IMR-90 (cell line): ENCODE results near the gene GTF3C4. TPM values are rescaled to one million over a fixed set of nuclear protein-coding genes. Genes with fewer than 3 reads are reported as not detected.

ENCODE experiments used
- ATAC-seq: fragments of 200-7000 bp; cut with Tn5 transposase; 2 replicates; pipeline ENCODE4 v1.9.1; 2020; ENCODE audit warnings: low read depth, mild to moderate bottlenecking, moderate library complexity
- BruUV-seq: library from RNA; stranded (reverse); fragments of 400-500 nt; replicated peaks from 2 replicates; lab custom pipeline; 2021; lab: Mats Ljungman, UMichigan
- CTCF ChIA-PET: fragments of 300-600 bp; formaldehyde crosslinking; extraction: SDS; loops from one replicate; lab custom pipeline; 2021; ENCODE audit warnings: antibody characterized with exemption; lab: Yijun Ruan, JAX
- POLR2A ChIA-PET: fragments of 300-600 bp; sonication (Branson Sonifier 250); formaldehyde crosslinking; loops from one replicate; lab custom pipeline; 2022; ENCODE audit warnings: antibody characterized with exemption; ENCODE audit not compliant: unreplicated experiment; lab: Charles Lee
- DNase-seq: peaks from one replicate; pipeline ENCODE4 v3.0.0; 2013
- H2AFZ ChIP-seq: replicated peaks from 2 replicates; pipeline ENCODE3; 2013; ENCODE audit warnings: low read length, mild to moderate bottlenecking; ENCODE audit not compliant: poor library complexity
- H2AK5ac ChIP-seq: 2 replicates; pipeline ENCODE4 v1.6.1; 2013; ENCODE audit warnings: low read depth, low read length, inconsistent platforms
- H2AK9ac ChIP-seq: replicated peaks from 2 replicates; pipeline ENCODE3; 2013; ENCODE audit warnings: mild to moderate bottlenecking, low read depth, low read length, moderate library complexity; ENCODE audit not compliant: poor library complexity
- H2BK120ac ChIP-seq: 2 replicates; pipeline ENCODE4 v1.6.1; 2013; ENCODE audit warnings: low read depth, low read length, inconsistent platforms
- H2BK15ac ChIP-seq: 3 replicates; pipeline ENCODE4 v1.6.1; 2013; ENCODE audit warnings: low read depth, low read length, inconsistent platforms
- H2BK20ac ChIP-seq: 2 replicates; pipeline ENCODE4 v1.6.1; 2013; ENCODE audit warnings: low read depth, mild to moderate bottlenecking, inconsistent platforms, low read length, moderate library complexity
- H2BK5ac ChIP-seq: 2 replicates; pipeline ENCODE4 v1.6.1; 2013; ENCODE audit warnings: mild to moderate bottlenecking, low read depth, low read length, inconsistent platforms; ENCODE audit not compliant: poor library complexity, severe bottlenecking
- H3K14ac ChIP-seq: replicated peaks from 2 replicates; pipeline ENCODE4 v1.6.1; 2013; ENCODE audit warnings: low read depth, low read length, inconsistent platforms
- H3K18ac ChIP-seq: 2 replicates; pipeline ENCODE4 v1.6.1; 2013; ENCODE audit warnings: low read depth, low read length, control low read depth
- H3K23ac ChIP-seq: 2 replicates; pipeline ENCODE4 v1.6.1; 2013; ENCODE audit warnings: low read depth, low read length, inconsistent platforms
- H3K27ac ChIP-seq: 2 replicates; pipeline ENCODE4 v1.5.1; 2013; ENCODE audit warnings: mild to moderate bottlenecking, control low read depth, low read length; ENCODE audit not compliant: insufficient read depth
- H3K27me3 ChIP-seq: 2 replicates; pipeline ENCODE4 v1.6.1; 2013; ENCODE audit warnings: low read length; ENCODE audit not compliant: control insufficient read depth, insufficient read depth
- H3K36me3 ChIP-seq: 2 replicates; pipeline ENCODE4 v1.6.1; 2013; ENCODE audit warnings: low read length, mixed read lengths; ENCODE audit not compliant: control insufficient read depth, insufficient read depth
- H3K4ac ChIP-seq: 2 replicates; pipeline ENCODE4 v1.6.1; 2013; ENCODE audit warnings: low read depth, low read length, inconsistent platforms
- H3K4me1 ChIP-seq: 2 replicates; pipeline ENCODE4 v1.6.1; 2013; ENCODE audit warnings: low read length, mixed read lengths; ENCODE audit not compliant: control insufficient read depth, insufficient read depth
- H3K4me2 ChIP-seq: 2 replicates; pipeline ENCODE4 v1.6.1; 2013; ENCODE audit warnings: low read depth, mild to moderate bottlenecking, control low read depth, low read length, moderate library complexity
- H3K4me3 ChIP-seq: 2 replicates; pipeline ENCODE4 v1.5.1; 2013; ENCODE audit warnings: low read depth, mild to moderate bottlenecking, control low read depth, low read length, moderate library complexity; ENCODE audit not compliant: insufficient read depth
- H3K56ac ChIP-seq: 2 replicates; pipeline ENCODE4 v1.6.1; 2013; ENCODE audit warnings: low read length, inconsistent platforms; ENCODE audit not compliant: insufficient read depth; ENCODE audit errors: extremely low read depth
- H3K79me1 ChIP-seq, 2 experiments: 2 replicates each; pipeline ENCODE4 v1.6.1; 2013; ENCODE audit warnings: low read length in 2 of 2, inconsistent platforms in 1 of 2, low read depth in 1 of 2
- H3K9ac ChIP-seq: 2 replicates; pipeline ENCODE4 v1.6.1; 2013; ENCODE audit warnings: low read depth, low read length, control low read depth
- H3K9me1 ChIP-seq: 2 replicates; pipeline ENCODE4 v1.6.1; 2013; ENCODE audit warnings: low read length, inconsistent platforms; ENCODE audit not compliant: insufficient read depth
- H3K9me3 ChIP-seq: 2 replicates; pipeline ENCODE4 v1.6.1; 2013; ENCODE audit warnings: low read length; ENCODE audit not compliant: control insufficient read depth, insufficient read depth
- H4K20me1 ChIP-seq: 2 replicates; pipeline ENCODE4 v1.6.1; 2013; ENCODE audit warnings: low read length, inconsistent platforms; ENCODE audit not compliant: insufficient read depth
- H4K5ac ChIP-seq: 2 replicates; pipeline ENCODE4 v1.6.1; 2013; ENCODE audit warnings: mild to moderate bottlenecking, low read depth, low read length, control low read depth
- H4K8ac ChIP-seq, 2 experiments: 2 replicates each; pipeline ENCODE4 v1.6.1; 2013; ENCODE audit warnings: low read depth in 2 of 2, low read length in 2 of 2, control low read depth in 1 of 2, inconsistent platforms in 1 of 2
- H4K91ac ChIP-seq: 2 replicates; pipeline ENCODE4 v1.6.1; 2013; ENCODE audit warnings: low read depth, low read length, inconsistent platforms; ENCODE audit not compliant: insufficient read depth
- BHLHE40 ChIP-seq: fragments of 150-350 bp; IDR thresholded peaks from 2 replicates; pipeline ENCODE4 v1.6.1; 2016; ENCODE audit warnings: mild to moderate bottlenecking, low read depth, low read length
- CEBPB ChIP-seq: IDR thresholded peaks from 2 replicates; pipeline ENCODE4 v1.6.1; 2012; ENCODE audit warnings: low read depth, low read length, improper control_type of control experiment
- CHD1 ChIP-seq: IDR thresholded peaks from 2 replicates; pipeline ENCODE4 v1.6.1; 2012; ENCODE audit warnings: low read depth, low read length, improper control_type of control experiment
- FOS ChIP-seq: fragments of 150-350 bp; IDR thresholded peaks from 2 replicates; pipeline ENCODE4 v1.6.1; 2016; ENCODE audit warnings: low read depth, low read length
- MAFK ChIP-seq: IDR thresholded peaks from 2 replicates; pipeline ENCODE4 v1.6.1; 2012; ENCODE audit warnings: low read depth, low read length, improper control_type of control experiment
- MAZ ChIP-seq: IDR thresholded peaks from 2 replicates; pipeline ENCODE4 v1.6.1; 2012; ENCODE audit warnings: low read depth, mild to moderate bottlenecking, low read length, improper control_type of control experiment, moderate library complexity, borderline replicate concordance
- MXI1 ChIP-seq: IDR thresholded peaks from 2 replicates; pipeline ENCODE4 v1.6.1; 2012; ENCODE audit warnings: low read depth, mild to moderate bottlenecking, low read length, moderate library complexity, borderline replicate concordance
- NFE2L2 ChIP-seq: fragments of 150-350 bp; IDR thresholded peaks from 2 replicates; pipeline ENCODE4 v1.6.1; 2016; ENCODE audit warnings: low read depth, mild to moderate bottlenecking, low read length
- POLR2A ChIP-seq: IDR thresholded peaks from 2 replicates; pipeline ENCODE4 v1.6.1; 2012; ENCODE audit warnings: mild to moderate bottlenecking, low read depth, low read length
- RAD21 ChIP-seq: IDR thresholded peaks from 2 replicates; pipeline ENCODE4 v1.6.1; 2012; ENCODE audit warnings: low read length, improper control_type of control experiment
- RCOR1 ChIP-seq: IDR thresholded peaks from 2 replicates; pipeline ENCODE4 v1.6.1; 2012; ENCODE audit warnings: mild to moderate bottlenecking, low read length, improper control_type of control experiment; ENCODE audit not compliant: insufficient replicate concordance
- RFX5 ChIP-seq: IDR thresholded peaks from 2 replicates; pipeline ENCODE4 v1.8.0; 2012; ENCODE audit warnings: low read depth, mild to moderate bottlenecking, low read length, moderate library complexity
- SMC3 ChIP-seq: fragments of 150-350 bp; IDR thresholded peaks from 2 replicates; pipeline ENCODE4 v1.6.1; 2016; ENCODE audit warnings: low read depth, mild to moderate bottlenecking, antibody characterized with exemption, low read length, moderate library complexity
- WGBS, 2 experiments: methylation state at CpG; one replicate each; pipeline versions ENCODE4 v1.1.5 to v1.1.7; 2013; ENCODE audit warnings: missing lambda C conversion rate in 2 of 2; ENCODE audit not compliant: insufficient read length in 1 of 2; ENCODE audit errors: extremely low coverage in 2 of 2; 5-methylcytosine and 5-hydroxymethylcytosine counted together
- dilution Hi-C: fragments of 300-500 bp; cut with HindIII; formaldehyde crosslinking; loops from one replicate; pipeline ENCODE4 v1.14.3; 2018; ENCODE audit warnings: low sequenced_read_pairs; ENCODE audit not compliant: unreplicated experiment
- in situ Hi-C: fragments of 300-500 bp; cut with MboI; formaldehyde crosslinking; loops from 3 replicates; pipeline ENCODE4 v1.14.3; 2019; ENCODE audit warnings: low sequenced_read_pairs, inconsistent platforms, mixed read lengths
- intact Hi-C: fragments of 100-400 bp; cut with micrococcal nuclease; formaldehyde crosslinking; loops from 2 replicates; pipeline ENCODE4 v1.10.0; 2022
- polyA plus RNA-seq, 3 experiments: library from polyadenylated mRNA; depleted of rRNA; stranded (reverse); fragments of >200 nt; gene quantifications; 2 replicates each; pipeline ENCODE4 v1.2.3, GENCODE V29; 2012; ENCODE audit warnings: low replicate concordance in 1 of 3
- total RNA-seq: library from RNA; depleted of rRNA; stranded (reverse); fragments of >200 nt; gene quantifications from 2 replicates; pipeline ENCODE4 v1.2.3, GENCODE V29; 2012
- TF ChIP-seq, protein P1 (sequence below): conservative IDR thresholded peaks from 2 replicates; pipeline ENCODE4 v1.5.1; 2012; ENCODE audit warnings: mild to moderate bottlenecking, low read depth, low read length, improper control_type of control experiment
- TF ChIP-seq, protein P2 (sequence below): fragments of 150-350 bp; IDR thresholded peaks from 2 replicates; pipeline ENCODE4 v1.6.1; 2016; ENCODE audit warnings: low read depth, mild to moderate bottlenecking, low read length, moderate library complexity, borderline replicate concordance
- TF ChIP-seq, protein P3 (sequence below): fragments of 150-350 bp; IDR thresholded peaks from 2 replicates; pipeline ENCODE4 v1.6.1; 2017; ENCODE audit warnings: mild to moderate bottlenecking, antibody characterized with exemption, low read length, low read depth

The GTF3C4 gene
- total and polyA plus RNA-seq, 2 of the 4 experiments (the other 2 are of a cell fraction): 4.7 to 16.5 TPM

DNA sequence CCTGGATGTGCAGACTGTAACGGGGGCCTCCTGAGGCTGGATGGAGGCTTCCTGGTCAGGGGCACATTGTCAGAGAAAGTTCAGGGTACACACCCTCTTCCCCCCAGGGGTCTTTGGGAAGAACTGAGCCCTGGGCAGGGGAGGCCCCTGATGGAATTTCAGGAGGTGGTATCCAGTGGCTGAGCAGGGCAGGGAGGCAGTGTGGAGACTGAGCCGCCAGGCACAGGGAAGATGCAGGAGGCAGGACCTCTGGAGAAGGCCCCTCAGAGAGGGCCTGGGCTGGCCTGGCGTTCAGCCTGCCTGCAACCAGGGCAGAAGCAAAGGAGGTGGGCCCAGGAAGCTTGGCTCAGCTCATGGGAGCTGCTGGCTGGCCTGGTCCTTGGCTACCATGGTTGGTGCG, 53.5 kb downstream of the GTF3C4 start:
- dilution Hi-C loops: no loop called here
- H2BK120ac ChIP-seq: no peak overlapping the region
- H3K27me3 ChIP-seq: peaks cover 37% of the 10 kb centered on the region
- no peak for DNase-seq
- H3K9me1 ChIP-seq: no peaks in the 10 kb centered on the region
- H2AK9ac ChIP-seq: peak overlapping the region; percentile 25
- no peak overlapping the region for H3K27ac ChIP-seq
- TF ChIP-seq POLR2A (no peak), MAZ (no peak), SMC3 (no peak), NFE2L2 (no peak), BHLHE40 (no peak), RFX5 (no peak), FOS (no peak), RAD21 (no peak), RCOR1 (no peak), CEBPB (no peak), MAFK (no peak), CHD1 (no peak), MXI1 (no peak)
- TF ChIP-seq, protein P1, sequence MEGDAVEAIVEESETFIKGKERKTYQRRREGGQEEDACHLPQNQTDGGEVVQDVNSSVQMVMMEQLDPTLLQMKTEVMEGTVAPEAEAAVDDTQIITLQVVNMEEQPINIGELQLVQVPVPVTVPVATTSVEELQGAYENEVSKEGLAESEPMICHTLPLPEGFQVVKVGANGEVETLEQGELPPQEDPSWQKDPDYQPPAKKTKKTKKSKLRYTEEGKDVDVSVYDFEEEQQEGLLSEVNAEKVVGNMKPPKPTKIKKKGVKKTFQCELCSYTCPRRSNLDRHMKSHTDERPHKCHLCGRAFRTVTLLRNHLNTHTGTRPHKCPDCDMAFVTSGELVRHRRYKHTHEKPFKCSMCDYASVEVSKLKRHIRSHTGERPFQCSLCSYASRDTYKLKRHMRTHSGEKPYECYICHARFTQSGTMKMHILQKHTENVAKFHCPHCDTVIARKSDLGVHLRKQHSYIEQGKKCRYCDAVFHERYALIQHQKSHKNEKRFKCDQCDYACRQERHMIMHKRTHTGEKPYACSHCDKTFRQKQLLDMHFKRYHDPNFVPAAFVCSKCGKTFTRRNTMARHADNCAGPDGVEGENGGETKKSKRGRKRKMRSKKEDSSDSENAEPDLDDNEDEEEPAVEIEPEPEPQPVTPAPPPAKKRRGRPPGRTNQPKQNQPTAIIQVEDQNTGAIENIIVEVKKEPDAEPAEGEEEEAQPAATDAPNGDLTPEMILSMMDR: no peak
- TF ChIP-seq, protein P2, sequence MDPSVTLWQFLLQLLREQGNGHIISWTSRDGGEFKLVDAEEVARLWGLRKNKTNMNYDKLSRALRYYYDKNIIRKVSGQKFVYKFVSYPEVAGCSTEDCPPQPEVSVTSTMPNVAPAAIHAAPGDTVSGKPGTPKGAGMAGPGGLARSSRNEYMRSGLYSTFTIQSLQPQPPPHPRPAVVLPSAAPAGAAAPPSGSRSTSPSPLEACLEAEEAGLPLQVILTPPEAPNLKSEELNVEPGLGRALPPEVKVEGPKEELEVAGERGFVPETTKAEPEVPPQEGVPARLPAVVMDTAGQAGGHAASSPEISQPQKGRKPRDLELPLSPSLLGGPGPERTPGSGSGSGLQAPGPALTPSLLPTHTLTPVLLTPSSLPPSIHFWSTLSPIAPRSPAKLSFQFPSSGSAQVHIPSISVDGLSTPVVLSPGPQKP: no peak
- TF ChIP-seq, protein P3, sequence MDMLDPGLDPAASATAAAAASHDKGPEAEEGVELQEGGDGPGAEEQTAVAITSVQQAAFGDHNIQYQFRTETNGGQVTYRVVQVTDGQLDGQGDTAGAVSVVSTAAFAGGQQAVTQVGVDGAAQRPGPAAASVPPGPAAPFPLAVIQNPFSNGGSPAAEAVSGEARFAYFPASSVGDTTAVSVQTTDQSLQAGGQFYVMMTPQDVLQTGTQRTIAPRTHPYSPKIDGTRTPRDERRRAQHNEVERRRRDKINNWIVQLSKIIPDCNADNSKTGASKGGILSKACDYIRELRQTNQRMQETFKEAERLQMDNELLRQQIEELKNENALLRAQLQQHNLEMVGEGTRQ: no peak
- no peak overlapping the region for H2BK15ac ChIP-seq
- no peaks in the 10 kb centered on the region for H3K79me1 ChIP-seq
- no peak overlapping the region for H3K4me2 ChIP-seq
- H3K36me3 ChIP-seq: no peaks in the 10 kb centered on the region
- in situ Hi-C loops: no loop called here
- no peak overlapping the region for H3K4ac ChIP-seq
- H4K20me1 ChIP-seq: no peaks in the 10 kb centered on the region
- WGBS, 2 experiments: 33% methylated on average over 1 of the region's 4 CpGs; no CpG with 5 or more reads in 1 of the 2 experiments
- H4K91ac ChIP-seq: no peak overlapping the region
- CTCF ChIA-PET: no interaction called here
- H2AK5ac ChIP-seq: no peak overlapping the region
- intact Hi-C loops: no loop called here
- ATAC-seq: no peak
- no peak overlapping the region for H3K4me3 ChIP-seq
- H3K14ac ChIP-seq: no peak overlapping the region
- H3K9me3 ChIP-seq: no peaks in the 10 kb centered on the region
- no TSS peak for BruUV-seq
- POLR2A ChIA-PET: no interaction called here
- no peak overlapping the region for H3K23ac ChIP-seq
- H4K5ac ChIP-seq: no peak overlapping the region
- no peak overlapping the region for H2AFZ ChIP-seq
- H2BK5ac ChIP-seq: no peak overlapping the region
- no peak overlapping the region for H2BK20ac ChIP-seq
- no peak overlapping the region for H4K8ac ChIP-seq
- H3K18ac ChIP-seq: no peak overlapping the region
- H3K4me1 ChIP-seq: no peaks in the 10 kb centered on the region
- H3K9ac ChIP-seq: no peak overlapping the region
- H3K56ac ChIP-seq: no peak overlapping the region
